K562 (cell line): ENCODE results near the gene CHDH. TPM values are rescaled to one million over a fixed set of nuclear protein-coding genes. Genes with fewer than 3 reads are reported as not detected.

ENCODE experiments used
- ATAC-seq: fragments of 200-7000 bp; cut with Tn5 transposase; 3 replicates; pipeline ENCODE4 v1.9.1; 2020; ENCODE audit warnings: moderate library complexity
- BruUV-seq: library from RNA; stranded (reverse); fragments of 400-500 nt; replicated peaks from 2 replicates; lab custom pipeline; 2021; lab: Mats Ljungman, UMichigan
- CTCF ChIA-PET: fragments of 300-600 bp; formaldehyde crosslinking; extraction: SDS; loops from one replicate; lab custom pipeline; 2021; ENCODE audit warnings: low intra/inter-chr PET ratio; lab: Yijun Ruan, JAX
- POLR2A ChIA-PET: fragments of 300-600, 350-650 bp; sonication (Branson Sonifier 250); formaldehyde crosslinking; extraction: SDS; loops from one replicate; lab custom pipeline; 2021; ENCODE audit warnings: antibody characterized with exemption, inconsistent platforms; lab: Yijun Ruan, JAX
- DNase-seq, 4 experiments: peaks; one replicate each; pipeline versions ENCODE4 v3.0.0 to v3.0.0-alpha.2; 2011 to 2018; ENCODE audit warnings: low spot score in 3 of 4, mixed read lengths in 3 of 4; ENCODE audit errors: extremely low read depth in 1 of 4
- FAIRE-seq: peaks from 2 replicates; lab custom pipeline; 2011; peaks lifted over from hg19 to GRCh38; lab: Jason Lieb, UNC
- H2AFZ ChIP-seq: 2 replicates; pipeline ENCODE4 v1.6.0; 2011; ENCODE audit warnings: low read depth, low read length, control low read depth, inconsistent platforms
- H3K27ac ChIP-seq: fragments of 200-600 bp; 3 replicates; pipeline ENCODE4 v1.8.0; 2011; ENCODE audit warnings: low read depth, mild to moderate bottlenecking, control low read depth, inconsistent platforms, low read length, moderate library complexity, mixed read lengths; ENCODE audit errors: extremely low read depth
- H3K27me3 ChIP-seq, 2 experiments: fragments of 300-600 bp in 1 of 2; 2 replicates in 1 of 2; 3 replicates in 1 of 2; pipeline versions ENCODE4 v1.6.0 to v1.8.0; 2011; ENCODE audit warnings: inconsistent platforms in 2 of 2, low read length in 2 of 2, mild to moderate bottlenecking in 1 of 2, mixed read lengths in 1 of 2, moderate library complexity in 1 of 2; ENCODE audit not compliant: control insufficient read depth in 2 of 2, insufficient read depth in 2 of 2
- H3K36me3 ChIP-seq: fragments of 300-600 bp; 3 replicates; pipeline ENCODE4 v1.8.0; 2011; ENCODE audit warnings: mild to moderate bottlenecking, low read length, inconsistent platforms; ENCODE audit not compliant: control insufficient read depth, insufficient read depth
- H3K4me1 ChIP-seq, 2 experiments: fragments of 200-600 bp in 1 of 2; replicated peaks in 1 of 2; 2 replicates in 1 of 2; 3 replicates in 1 of 2; pipeline versions ENCODE4 v1.5.1 to v1.8.0; 2011; ENCODE audit warnings: inconsistent platforms in 2 of 2, low read length in 2 of 2, mild to moderate bottlenecking in 1 of 2, mixed read lengths in 1 of 2, moderate library complexity in 1 of 2; ENCODE audit not compliant: control insufficient read depth in 2 of 2, insufficient read depth in 2 of 2
- H3K4me2 ChIP-seq: 2 replicates; pipeline ENCODE4 v1.6.1; 2011; ENCODE audit warnings: low read length, control low read depth, inconsistent platforms, mixed read lengths; ENCODE audit not compliant: insufficient read depth
- H3K4me3 ChIP-seq: fragments of 200-600 bp; sonication (generic), shearing (Covaris generic); 2 replicates; pipeline ENCODE4 v1.5.1; 2016; ENCODE audit warnings: control low read depth, inconsistent platforms
- H3K79me2 ChIP-seq: fragments of 200-600 bp; 3 replicates; pipeline ENCODE4 v1.8.0; 2011; ENCODE audit warnings: low read length, inconsistent platforms; ENCODE audit not compliant: control insufficient read depth, insufficient read depth
- H3K9ac ChIP-seq, 2 experiments: 2 replicates each; pipeline versions ENCODE4 v1.6.0 to v1.6.1; 2011; ENCODE audit warnings: low read depth in 2 of 2, low read length in 2 of 2, control low read depth in 1 of 2, inconsistent platforms in 1 of 2, mild to moderate bottlenecking in 1 of 2, mixed read lengths in 1 of 2; ENCODE audit not compliant: insufficient read depth in 1 of 2
- H3K9me1 ChIP-seq: one replicate; pipeline ENCODE4 v1.6.0; 2011; ENCODE audit warnings: inconsistent platforms, mild to moderate bottlenecking, low read length, moderate library complexity; ENCODE audit not compliant: control insufficient read depth, insufficient read depth
- H3K9me3 ChIP-seq: replicated peaks from 2 replicates; pipeline ENCODE4 v1.5.1; 2011; ENCODE audit warnings: low read depth, low read length, inconsistent platforms; ENCODE audit not compliant: control insufficient read depth, insufficient read depth
- H4K20me1 ChIP-seq: replicated peaks from 2 replicates; pipeline ENCODE4 v1.6.1; 2011; ENCODE audit warnings: low read length, inconsistent platforms, mixed read lengths; ENCODE audit not compliant: control insufficient read depth, insufficient read depth
- ARID2 ChIP-seq: fragments of 450-650 bp; IDR thresholded peaks from 2 replicates; pipeline ENCODE4 v1.6.1; 2017; ENCODE audit warnings: antibody characterized with exemption, mild to moderate bottlenecking
- EHMT2 ChIP-seq: fragments of 450-650 bp; IDR thresholded peaks from 2 replicates; pipeline ENCODE4 v1.6.1; 2018; ENCODE audit warnings: antibody characterized with exemption
- ELK3 ChIP-seq: fragments of 450-650 bp; formaldehyde crosslinking; IDR thresholded peaks from 2 replicates; pipeline ENCODE4 v1.4.0; 2020; ENCODE audit warnings: mild to moderate bottlenecking
- FUS ChIP-seq: fragments of 200-400 bp; formaldehyde crosslinking; optimal IDR thresholded peaks from 2 replicates; pipeline ENCODE3; 2017; ENCODE audit warnings: low read depth, low read length
- HMGXB4 ChIP-seq: sonication (generic); formaldehyde crosslinking; IDR thresholded peaks from 2 replicates; pipeline ENCODE4 v1.8.1; 2023; ENCODE audit warnings: mild to moderate bottlenecking, missing genetic modification reagents
- L3MBTL2 ChIP-seq: fragments of 450-650 bp; IDR thresholded peaks from 2 replicates; pipeline ENCODE4 v1.6.1; 2016; ENCODE audit warnings: mild to moderate bottlenecking, moderate library complexity
- NR2F6 ChIP-seq: fragments of 450-650 bp; formaldehyde crosslinking; IDR thresholded peaks from 2 replicates; pipeline ENCODE4 v1.4.0; 2020; ENCODE audit warnings: mild to moderate bottlenecking
- PBX2 ChIP-seq, 2 experiments: IDR thresholded peaks in 1 of 2; conservative IDR thresholded peaks in 1 of 2; 2 replicates each; pipeline ENCODE4 v1.6.1; 2016; ENCODE audit warnings: low read depth in 2 of 2, mild to moderate bottlenecking in 1 of 2, missing compliant biosample characterization in 1 of 2, missing genetic modification characterization in 1 of 2, moderate library complexity in 1 of 2
- SIRT6 ChIP-seq: IDR thresholded peaks from one replicate; pipeline ENCODE4 v1.6.1; 2012; ENCODE audit warnings: low read depth, mild to moderate bottlenecking, control low read depth, inconsistent platforms, low read length, moderate library complexity
- STAT5A ChIP-seq: IDR thresholded peaks from 2 replicates; pipeline ENCODE4 v1.6.1; 2012; ENCODE audit warnings: low read length, inconsistent platforms, borderline replicate concordance
- ZBTB34 ChIP-seq: fragments of 250-450 bp; sonication (Bioruptor Pico); IDR thresholded peaks from 2 replicates; pipeline ENCODE4 v1.8.0; 2021; ENCODE audit warnings: mild to moderate bottlenecking, moderate library complexity
- ZFP30 ChIP-seq: fragments of 250-450 bp; sonication (Bioruptor Pico); IDR thresholded peaks from 2 replicates; pipeline ENCODE4 v1.8.0; 2022; ENCODE audit warnings: moderate library complexity, mild to moderate bottlenecking, inconsistent platforms, borderline replicate concordance
- ZNF12 ChIP-seq: sonication (generic); formaldehyde crosslinking; IDR thresholded peaks from 2 replicates; pipeline ENCODE4 v1.4.0; 2020; ENCODE audit warnings: mild to moderate bottlenecking, missing genetic modification reagents
- ZNF586 ChIP-seq: fragments of 450-650 bp; formaldehyde crosslinking; conservative IDR thresholded peaks from 2 replicates; pipeline ENCODE4 v1.4.0; 2020; ENCODE audit warnings: mild to moderate bottlenecking, moderate library complexity
- WGBS: fragments of 100-300 bp; shearing (Covaris generic); methylation state at CpG from one replicate; pipeline ENCODE4 v1.1.6; 2016; ENCODE audit warnings: low coverage, mixed read lengths; ENCODE audit not compliant: insufficient coverage; ENCODE audit errors: missing lambda C conversion rate; 5-methylcytosine and 5-hydroxymethylcytosine counted together
- in situ Hi-C: fragments of 300-500 bp; cut with MboI; formaldehyde crosslinking; loops from 4 replicates; pipeline ENCODE4 v1.15.0; 2018; ENCODE audit warnings: inconsistent platforms, mixed read lengths
- intact Hi-C: fragments of 100-400 bp; cut with micrococcal nuclease; formaldehyde crosslinking; loops from 2 replicates; pipeline ENCODE4 v1.14.2; 2022
- polyA plus RNA-seq, 8 experiments: library from polyadenylated mRNA; depleted of rRNA in 4 of 8; stranded (reverse) in 5 of 8; unstranded in 3 of 8; fragments of >200 nt; fragmentation: Nextera tagmentation in 2 of 8; fragmentation: Illumina TruSeq in 1 of 8; extraction: Ambion mirVana in 2 of 8; extraction: Trizol in 1 of 8; gene quantifications; 2 replicates each; pipeline versions ENCODE4 v1.2.1 to v1.2.3, GENCODE V29; 2011 to 2014; ENCODE audit warnings: inconsistent platforms in 1 of 8, missing spikeins in 1 of 8
- total RNA-seq, 7 experiments: library from RNA; depleted of rRNA in 6 of 7; stranded (reverse); fragments of >200 nt in 6 of 7; fragmentation: Illumina TruSeq in 2 of 7; extraction: Trizol in 2 of 7; gene quantifications; 2 replicates each; pipeline versions ENCODE4 v1.2.1 to v1.2.3, GENCODE V29; 2011 to 2021; ENCODE audit warnings: low replicate concordance in 1 of 7

Gene CHDH
- total and polyA plus RNA-seq, 9 of the 15 experiments (the other 6 are each of a cell fraction or from before 2014, with no cell fraction given) = 0.06 to 1.9 (median 0.46) TPM

GRCh38 chr3:53858096-53858741 lies 12.0 kb upstream of the CHDH start (continued):
- TF ChIP-seq HMGXB4 (CRISPR knock-in tag) (no peak), ELK3 (no peak)

- in situ Hi-C loops = no loop called here
- 0 out of 3 replicates have a peak, but pooled peaks cover 6% of the 10 kb centered on the region for H3K36me3 ChIP-seq
- no peaks in the 10 kb centered on the region for H3K9me1 ChIP-seq
- ChIA-PET POLR2A (no interaction called here), CTCF (no interaction called here)
- H3K79me2 ChIP-seq = no peaks in the 10 kb centered on the region
- no peak overlapping the region for H2AFZ ChIP-seq
- DNase-seq (no peak), ATAC-seq (no peak), FAIRE-seq (no peak)
- no peaks in the 10 kb centered on the region for H4K20me1 ChIP-seq
- peaks cover 0 to 16% of the 10 kb centered on the region in 2 experiments; a peak in 2 of 5 replicates for H3K27me3 ChIP-seq
- H3K9ac ChIP-seq = no peak overlapping the region
- no peaks in the 10 kb centered on the region for H3K9me3 ChIP-seq
- H3K4me1 ChIP-seq = no peaks in the 10 kb centered on the region
- no TSS peak for BruUV-seq
- H3K27ac ChIP-seq = no peak overlapping the region
- no peak overlapping the region for H3K4me2 ChIP-seq
- intact Hi-C loops = no loop called here
- 14% methylated on average over 7 of the region's 7 CpGs for WGBS
- no peak overlapping the region for H3K4me3 ChIP-seq
- TF ChIP-seq NR2F6 (CRISPR knock-in tag) = no peak
- no peak for TF ChIP-seq PBX2 (CRISPR knock-in tag; IDR thresholded peaks at IDR 0.05; ENCODE audit: low read depth)
- TF ChIP-seq PBX2 (tag; conservative IDR thresholded peaks at IDR 0.05; ENCODE audit: low read depth) = no peak
- TF ChIP-seq ZBTB34 = no peak
- no peak for TF ChIP-seq SIRT6
- no peak for TF ChIP-seq FUS
- no peak for TF ChIP-seq ZNF586 (CRISPR knock-in tag)
- TF ChIP-seq ZFP30 = no peak
- no peak for TF ChIP-seq ARID2
- TF ChIP-seq L3MBTL2 = no peak
- TF ChIP-seq EHMT2 = no peak
- no peak for TF ChIP-seq STAT5A
- TF ChIP-seq ZNF12 (CRISPR knock-in tag) = no peak
Measured at GRCh38 chr3:53856964-53857363, 10.7 kb upstream of the CHDH start.
